ENCODE measurements around the gene MEDAG.

The MEDAG gene

DNA sequence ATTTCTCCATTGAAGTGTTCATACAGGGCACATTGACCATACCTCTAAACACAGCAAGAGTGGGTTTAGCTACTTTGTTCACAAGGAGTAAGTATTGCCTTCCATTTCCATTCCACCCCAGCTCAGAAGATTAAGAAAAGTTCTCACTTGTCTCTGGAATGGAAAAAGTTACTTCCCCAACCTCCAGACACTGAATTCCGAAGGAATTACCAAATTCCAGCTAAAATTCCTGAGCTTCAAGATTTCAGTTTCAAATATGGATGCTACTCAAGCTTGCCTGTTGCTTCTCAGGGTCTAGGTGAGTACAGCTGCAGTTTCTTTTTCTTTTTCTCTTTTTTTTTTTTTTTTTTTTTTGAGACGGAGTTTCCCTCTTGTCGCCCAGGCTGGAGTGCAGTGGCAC is 60.0 kb downstream of the MEDAG start:
- Histone ChIP-seq H2AFZ (no peak overlapping the region), H3K27me3 (ENCODE audit: control insufficient read depth, insufficient read depth, low read length) (no peaks in the 10 kb centered on the region), H3K27ac (no peak overlapping the region), H3K4me1 (no peaks in the 10 kb centered on the region), H3K4me2 (ENCODE audit: low read length) (no peak overlapping the region), H3K79me2 (no peaks in the 10 kb centered on the region), H3K9ac (no peak overlapping the region), H3K9me3 (ENCODE audit: control insufficient read depth, low read length) (no peaks in the 10 kb centered on the region), H3K4me3 (ENCODE audit: low read depth, low read length) (no peak overlapping the region), H3K36me3 (ENCODE audit: control insufficient read depth, insufficient read depth, low read length) (no peaks in the 10 kb centered on the region)
- TF ChIP-seq CTCF (IDR thresholded peaks at IDR 0.05) = no peak

DNA sequence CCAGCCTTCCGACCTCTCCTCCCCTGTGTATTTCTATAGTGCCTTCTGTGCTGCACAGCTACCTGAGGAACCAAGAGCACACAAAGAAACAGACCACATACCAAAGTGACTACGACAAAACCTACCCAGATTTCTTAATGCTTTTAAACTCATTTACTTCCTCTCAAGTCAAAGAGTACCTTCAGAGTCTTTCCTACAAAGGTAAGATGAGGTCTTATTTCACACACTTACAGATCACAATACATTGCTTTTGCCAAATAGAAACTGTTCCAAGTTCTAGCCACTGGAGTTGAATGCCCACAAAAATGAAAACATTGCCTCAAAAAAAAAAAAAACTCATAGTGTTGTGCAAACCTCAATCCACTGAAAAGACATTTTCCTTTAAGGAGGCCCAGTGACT is 62.8 kb downstream of the MEDAG start:
- H2AFZ ChIP-seq = no peak overlapping the region
- H3K79me2 ChIP-seq = no peaks in the 10 kb centered on the region
- no peaks in the 10 kb centered on the region for H3K27me3 ChIP-seq (ENCODE audit: control insufficient read depth, insufficient read depth, low read length)
- no peak overlapping the region for H3K9ac ChIP-seq
- H3K4me3 ChIP-seq (ENCODE audit: low read depth, low read length) = no peak overlapping the region
- no peak overlapping the region for H3K4me2 ChIP-seq (ENCODE audit: low read length)
- no peak for TF ChIP-seq CTCF (IDR thresholded peaks at IDR 0.05)
- H3K36me3 ChIP-seq (ENCODE audit: control insufficient read depth, insufficient read depth, low read length) = no peaks in the 10 kb centered on the region
- no peaks in the 10 kb centered on the region for H3K4me1 ChIP-seq
- no peak overlapping the region for H3K27ac ChIP-seq
- H3K9me3 ChIP-seq (ENCODE audit: control insufficient read depth, low read length) = no peaks in the 10 kb centered on the region

DNA sequence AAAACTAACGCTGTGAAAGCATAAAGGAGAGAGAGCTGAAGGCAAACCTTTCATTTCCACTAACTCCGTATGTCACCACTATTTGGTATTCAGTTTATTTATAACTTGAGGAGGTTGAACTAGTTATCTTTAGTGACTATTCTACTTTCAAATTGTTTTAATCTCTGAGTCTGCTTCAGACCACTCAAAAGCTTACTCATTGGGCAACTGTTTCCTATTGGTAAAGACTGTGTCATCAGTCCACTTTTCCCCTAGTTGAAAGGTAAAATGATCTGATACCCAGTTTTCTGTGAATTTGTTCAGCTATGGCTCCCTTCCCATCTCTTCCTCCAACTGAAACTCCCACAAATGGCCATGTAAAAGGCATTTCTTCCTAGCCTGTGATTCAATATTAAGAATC is 65.5 kb downstream of the MEDAG start:
- no peaks in the 10 kb centered on the region for H3K4me1 ChIP-seq
- no peak overlapping the region for H3K9ac ChIP-seq
- no peaks in the 10 kb centered on the region for H3K27me3 ChIP-seq (ENCODE audit: control insufficient read depth, insufficient read depth, low read length)
- no peak for TF ChIP-seq CTCF (IDR thresholded peaks at IDR 0.05)
- H2AFZ ChIP-seq = no peak overlapping the region
- no peak overlapping the region for H3K4me3 ChIP-seq (ENCODE audit: low read depth, low read length)
- H3K9me3 ChIP-seq (ENCODE audit: control insufficient read depth, low read length) = no peaks in the 10 kb centered on the region
- no peak overlapping the region for H3K4me2 ChIP-seq (ENCODE audit: low read length)
- H3K27ac ChIP-seq = no peak overlapping the region
- H3K36me3 ChIP-seq (ENCODE audit: control insufficient read depth, insufficient read depth, low read length) = no peaks in the 10 kb centered on the region
- no peaks in the 10 kb centered on the region for H3K79me2 ChIP-seq

- H3K9ac ChIP-seq = no peak overlapping the region
- H3K27ac ChIP-seq = no peak overlapping the region
- H3K36me3 ChIP-seq (ENCODE audit: control insufficient read depth, insufficient read depth, low read length) = no peaks in the 10 kb centered on the region
- H3K9me3 ChIP-seq (ENCODE audit: control insufficient read depth, low read length) = no peaks in the 10 kb centered on the region
- H2AFZ ChIP-seq = no peak overlapping the region
- H3K4me1 ChIP-seq = no peaks in the 10 kb centered on the region
- no peaks in the 10 kb centered on the region for H3K27me3 ChIP-seq (ENCODE audit: control insufficient read depth, insufficient read depth, low read length)
- H3K4me2 ChIP-seq (ENCODE audit: low read length) = no peak overlapping the region
- no peak overlapping the region for H3K4me3 ChIP-seq (ENCODE audit: low read depth, low read length)
- H3K79me2 ChIP-seq = no peaks in the 10 kb centered on the region
- TF ChIP-seq CTCF (IDR thresholded peaks at IDR 0.05) = no peak
Measured at GRCh38 chr13:30972888-30973377, 66.9 kb downstream of the MEDAG start.

GRCh38 chr13:30974350-30974749 is 68.3 kb downstream of the MEDAG start:
- Histone ChIP-seq H3K27ac (no peak overlapping the region), H3K9me3 (ENCODE audit: control insufficient read depth, low read length) (no peaks in the 10 kb centered on the region), H3K79me2 (no peaks in the 10 kb centered on the region), H3K4me1 (no peaks in the 10 kb centered on the region), H3K36me3 (ENCODE audit: control insufficient read depth, insufficient read depth, low read length) (no peaks in the 10 kb centered on the region), H3K4me2 (ENCODE audit: low read length) (no peak overlapping the region), H3K27me3 (ENCODE audit: control insufficient read depth, insufficient read depth, low read length) (no peaks in the 10 kb centered on the region), H2AFZ (no peak overlapping the region), H3K4me3 (ENCODE audit: low read depth, low read length) (no peak overlapping the region), H3K9ac (no peak overlapping the region)
- no peak for TF ChIP-seq CTCF (IDR thresholded peaks at IDR 0.05)

Data from parathyroid adenoma (tissue), 2 donors.